Keratinocyte (primary cell): ENCODE measurements around the gene DPP8.

Experiments
- CTCF ChIP-seq, 3 experiments: IDR thresholded peaks in 1 of 3; conservative IDR thresholded peaks in 1 of 3; optimal IDR thresholded peaks in 1 of 3; 2 replicates in 2 of 3; 3 replicates in 1 of 3; pipeline versions ENCODE3 to v1.5.1; 2011; ENCODE audit warnings: low read length in 3 of 3, mild to moderate bottlenecking in 3 of 3, moderate library complexity in 2 of 3, control low read depth in 1 of 3, inconsistent platforms in 1 of 3; ENCODE audit not compliant: insufficient read depth in 2 of 3; ENCODE audit errors: extremely low read depth in 1 of 3
- EZH2 ChIP-seq: IDR thresholded peaks from one replicate; pipeline ENCODE4 v1.6.1; 2012; ENCODE audit warnings: inconsistent platforms, mild to moderate bottlenecking, low read length, moderate library complexity

- no peak for TF ChIP-seq CTCF (optimal IDR thresholded peaks at IDR 0.05 in 1 of 3, IDR thresholded peaks at IDR 0.05 in 1 of 3, conservative IDR thresholded peaks at IDR 0.05 in 1 of 3; ENCODE audit: extremely low read depth in 1 of 3, insufficient read depth in 2 of 3, low read length in 3 of 3)
- TF ChIP-seq EZH2 = no peak
These were observed 22.8 kb upstream of the DPP8 start for GRCh38 chr15:65540314-65540713.
